ENCODE data around the gene AKAP1.
"Not testable (repeated sequence)": the region's sequence is repeated elsewhere in the genome, so short reads cannot be mapped to it uniquely, and the experiment has no call there.

AKAP1 gene

DNA sequence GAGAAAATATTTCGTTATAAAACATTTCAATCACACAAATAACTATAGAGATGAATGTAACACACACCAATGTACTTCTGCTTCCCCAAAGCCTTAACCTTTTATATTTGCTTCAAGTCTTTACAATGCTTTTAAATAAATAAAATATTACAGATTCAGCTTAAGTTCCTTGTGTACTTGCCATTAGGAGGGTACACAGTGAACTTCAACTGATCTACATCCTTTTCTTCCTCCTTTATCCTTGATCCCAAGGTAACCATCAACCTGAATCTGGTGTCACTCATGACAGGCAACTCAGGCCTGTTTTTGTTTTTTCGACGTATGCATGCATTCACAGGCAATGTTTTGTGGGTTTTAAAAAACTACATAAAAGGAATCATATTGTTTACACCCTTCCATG lies 9.3 kb upstream of the AKAP1 start:
- no peak for DNase-seq

- DNase-seq: no peak
Measured at GRCh38 chr17:57077000-57077399, 8.0 kb upstream of the AKAP1 start.

DNA sequence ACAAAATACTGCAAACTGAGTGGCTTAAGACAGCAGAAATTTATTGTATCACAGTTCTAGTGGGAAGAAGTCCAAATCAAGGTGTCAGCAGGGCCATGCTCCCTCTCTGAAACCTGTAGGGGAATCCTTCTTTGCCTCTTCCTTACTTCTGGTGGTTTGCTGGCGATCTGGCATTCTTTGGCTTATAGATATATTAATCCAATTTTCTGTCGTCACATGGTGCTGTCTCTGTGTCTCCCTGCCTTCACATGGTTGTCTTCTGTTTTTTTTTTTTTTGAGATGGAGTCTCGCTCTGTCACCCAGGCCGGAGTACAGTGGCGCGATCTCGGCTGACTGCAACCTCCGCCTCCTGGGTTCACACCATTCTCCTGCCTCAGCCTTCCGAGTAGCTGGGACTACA lies 6.8 kb upstream of the AKAP1 start:
- no peak for DNase-seq

- no peak for DNase-seq
Measured at GRCh38 chr17:57080718-57081117, 4.3 kb upstream of the AKAP1 start.

- no peak for DNase-seq
Measured at GRCh38 chr17:57082441-57082840, 2.6 kb upstream of the AKAP1 start.

DNA sequence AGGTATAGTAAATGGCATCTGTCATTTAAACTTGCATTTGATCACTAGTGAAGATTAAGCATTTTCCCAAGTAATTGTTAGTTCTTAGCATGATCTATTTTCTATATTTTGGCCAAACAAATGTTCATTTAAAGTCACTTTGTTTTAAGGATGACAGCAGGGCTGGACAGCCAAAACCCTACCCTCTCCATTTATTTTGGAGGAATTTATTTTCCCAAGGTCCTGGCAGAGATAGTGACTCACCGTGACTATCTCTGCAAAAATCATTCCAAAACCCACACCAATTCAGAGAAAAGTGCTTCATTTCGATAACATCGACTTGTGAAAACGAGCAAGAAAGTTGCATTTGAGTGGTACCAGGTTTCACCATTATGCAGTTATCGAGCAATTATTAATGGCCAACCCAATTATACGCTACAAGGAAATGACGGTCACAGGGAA lies 665 bp upstream of the AKAP1 start:
- DNase-seq: no peak

DNA sequence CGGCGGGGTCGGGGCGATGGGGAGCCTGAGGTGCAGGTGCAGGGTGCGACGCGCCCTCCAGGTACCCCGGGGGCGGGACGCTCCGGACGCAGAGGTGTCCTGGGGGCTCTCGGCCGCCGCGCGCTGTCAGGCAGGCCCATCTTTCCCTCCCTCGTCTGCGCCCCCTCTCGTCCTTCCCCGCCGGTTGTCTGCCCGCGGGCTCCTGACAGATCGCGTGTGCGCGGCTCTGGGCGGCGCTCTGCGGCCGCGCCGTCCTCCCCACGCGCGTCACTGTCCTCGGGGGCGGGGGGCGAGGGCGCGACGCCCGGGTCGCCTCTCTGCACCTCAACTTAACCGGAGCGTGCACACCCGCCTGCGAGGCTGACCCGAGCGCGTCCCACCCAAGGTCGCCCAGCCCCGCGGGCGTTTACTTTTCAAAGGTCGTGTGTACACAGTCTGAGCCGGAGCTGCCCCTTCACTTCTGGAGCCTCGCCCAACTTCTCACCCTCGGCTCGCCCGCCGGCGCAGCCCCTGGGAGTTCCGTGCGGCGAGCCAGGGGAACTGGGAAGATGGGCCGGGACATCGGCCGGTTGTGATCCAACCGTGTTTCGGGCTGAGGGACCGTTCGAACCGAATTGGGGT lies 512 bp downstream of the AKAP1 start:
- peak; percentile 34 for DNase-seq

DNA sequence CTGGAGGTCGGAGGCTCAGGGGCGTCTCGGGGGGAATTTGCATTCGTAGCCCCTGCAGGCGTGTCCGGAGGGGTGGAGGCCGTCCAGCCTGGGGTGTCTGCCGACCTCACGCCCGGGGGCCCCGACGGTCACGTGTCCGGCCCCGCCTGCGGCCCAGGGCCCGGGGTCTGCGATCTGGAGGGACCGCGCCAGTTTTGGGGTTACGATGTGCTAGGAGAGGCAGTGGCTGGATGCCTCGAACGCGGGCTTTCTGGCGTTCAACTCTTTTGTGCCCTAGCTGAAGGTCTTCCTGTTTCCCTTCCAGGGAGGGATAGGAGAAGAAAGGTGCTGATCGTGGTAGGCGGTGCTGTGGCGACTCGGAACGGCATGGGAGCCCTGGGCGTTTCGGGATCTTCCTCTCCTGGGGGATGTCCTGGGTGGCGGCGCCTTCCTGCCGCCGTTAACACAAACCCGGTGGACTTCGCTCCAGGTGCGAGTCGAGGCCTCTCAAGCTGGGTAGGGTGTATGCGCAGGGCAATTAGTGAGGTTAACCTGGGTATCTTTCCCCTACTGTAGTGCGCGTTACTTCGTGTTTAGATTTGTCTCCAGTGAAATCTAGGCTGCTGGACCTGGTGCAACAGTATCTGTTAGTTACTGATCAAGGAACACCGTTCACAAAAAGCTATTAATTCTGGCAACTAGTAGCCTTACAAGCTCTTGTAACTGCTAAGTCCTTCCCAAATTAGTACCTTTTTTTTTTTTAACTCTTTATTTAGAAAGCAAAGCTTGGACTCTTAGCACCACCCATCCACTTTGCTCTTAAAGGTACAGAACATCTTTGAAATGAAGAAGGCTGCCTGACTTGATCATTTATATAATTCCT lies 1.3 kb downstream of the AKAP1 start:
- DNase-seq: no peak

DNA sequence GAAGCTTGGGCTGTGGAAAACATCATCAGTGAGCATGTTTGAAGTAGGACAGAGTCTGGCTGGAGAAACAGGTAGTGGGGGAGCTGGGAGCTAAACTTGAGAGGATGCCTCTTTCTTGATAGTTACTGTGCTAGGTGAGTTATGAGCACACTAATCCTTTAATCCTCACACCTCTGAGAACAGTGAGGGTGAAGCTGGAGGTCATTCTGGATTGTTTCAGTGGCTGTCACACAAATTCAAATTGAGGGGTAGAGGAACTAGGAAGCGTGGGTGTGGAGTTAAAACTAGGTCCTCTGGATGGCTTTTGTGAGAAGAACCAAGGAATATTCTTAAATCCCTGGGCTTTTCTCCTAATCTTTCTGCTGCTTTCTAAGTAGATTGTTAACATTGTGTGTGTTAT lies 3.3 kb downstream of the AKAP1 start:
- DNase-seq: no peak

- no peak for DNase-seq
Measured at GRCh38 chr17:57089391-57089790, 4.3 kb downstream of the AKAP1 start.

- no peak for DNase-seq
Measured at GRCh38 chr17:57090560-57091185, 5.6 kb downstream of the AKAP1 start.

GRCh38 chr17:57091186-57091618 lies 6.2 kb downstream of the AKAP1 start:
- DNase-seq: no peak

GRCh38 chr17:57092171-57092570 lies 7.1 kb downstream of the AKAP1 start:
- DNase-seq: no peak

- DNase-seq: no peak
Measured at GRCh38 chr17:57092779-57093178, 7.7 kb downstream of the AKAP1 start.

GRCh38 chr17:57096472-57097202 lies 11.6 kb downstream of the AKAP1 start:
- no peak for DNase-seq

DNA sequence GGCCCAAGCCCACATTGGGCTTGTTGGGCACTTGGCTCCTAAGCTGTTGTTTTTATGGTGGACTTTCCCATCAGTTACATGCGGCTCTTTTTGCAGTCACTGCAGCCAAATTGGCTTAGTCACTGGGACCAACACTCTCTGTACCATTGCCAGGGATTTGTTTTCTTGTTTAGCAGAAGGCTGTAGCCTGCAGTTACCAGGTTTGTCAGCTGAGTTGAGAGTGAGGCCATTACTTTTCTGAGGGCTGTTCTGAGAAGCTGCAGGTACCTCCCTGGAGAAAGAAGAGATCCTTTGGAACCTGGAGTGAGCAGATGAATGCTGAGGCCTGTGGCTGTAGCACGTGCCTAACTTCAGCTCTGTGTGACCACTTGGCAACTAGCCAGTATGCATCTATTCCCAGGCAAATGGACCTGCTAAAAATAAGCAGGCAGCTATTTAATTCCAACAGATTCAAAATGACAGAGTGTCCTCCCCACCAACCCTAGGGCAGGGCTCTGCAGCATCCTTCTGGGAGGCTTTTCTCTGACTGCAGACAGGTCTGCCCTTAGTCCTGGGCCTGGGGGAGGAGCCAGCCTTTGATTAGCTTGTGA lies 12.9 kb downstream of the AKAP1 start:
- DNase-seq: no peak

DNA sequence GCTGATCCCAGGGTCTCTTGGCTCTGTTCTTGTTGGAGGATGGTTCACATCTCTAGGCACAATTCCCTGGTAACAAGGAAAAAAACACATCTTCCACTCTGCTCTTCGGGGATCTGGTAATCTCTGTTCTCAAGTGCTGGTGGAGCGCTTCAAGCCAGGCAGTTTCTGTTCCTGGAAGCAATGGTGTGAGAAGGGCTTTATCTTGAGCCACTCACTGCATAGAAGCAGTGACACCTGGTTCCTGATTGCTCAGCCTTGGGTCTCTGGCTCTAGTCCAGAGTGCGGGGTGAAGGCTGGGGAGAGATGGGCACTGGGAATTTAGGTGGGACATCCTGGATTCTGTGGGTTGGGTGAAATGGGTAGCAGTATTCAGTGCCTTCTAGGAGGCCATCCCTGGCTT lies 14.1 kb downstream of the AKAP1 start:
- no peak for DNase-seq

DNA sequence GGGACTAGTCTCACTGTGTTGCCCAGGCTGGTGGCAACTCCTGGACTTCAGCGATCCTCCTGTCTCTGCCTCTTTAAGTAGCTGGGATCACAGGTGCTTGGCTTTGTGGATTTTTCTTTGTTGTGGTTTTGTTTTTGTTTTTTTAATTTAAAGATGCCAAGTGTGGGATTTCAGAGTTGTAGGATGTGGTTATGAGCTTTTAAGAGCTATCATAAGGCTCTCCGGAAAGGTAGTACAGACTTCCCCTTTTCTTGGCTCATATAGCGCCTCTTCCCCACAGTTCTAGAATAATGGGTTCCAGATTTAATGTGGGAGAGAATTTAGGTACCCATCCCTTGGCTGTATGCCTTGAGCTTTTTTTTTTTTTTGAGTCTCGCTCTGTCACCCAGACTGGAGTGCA lies 17.1 kb downstream of the AKAP1 start:
- no peak for DNase-seq

DNA sequence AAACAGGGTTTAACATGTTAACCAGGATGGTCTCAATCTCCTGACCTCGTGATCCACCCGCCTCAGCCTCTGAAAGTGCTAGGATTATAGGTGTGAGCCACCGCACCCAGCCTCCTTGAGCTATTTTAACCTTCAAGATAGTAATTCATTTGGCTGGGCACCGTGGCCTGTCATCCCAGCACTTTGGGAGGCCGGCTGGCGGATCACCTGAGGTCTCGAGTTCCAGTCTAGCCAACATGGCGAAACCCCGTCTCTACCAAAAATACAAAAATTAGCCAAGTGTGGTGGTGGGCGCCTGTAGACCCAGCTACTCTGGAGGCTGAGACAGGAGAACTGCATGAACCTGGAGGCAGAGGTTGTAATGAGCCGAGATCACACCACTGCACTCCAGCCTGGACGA lies 17.6 kb downstream of the AKAP1 start:
- not testable (repeated sequence) for DNase-seq

DNA sequence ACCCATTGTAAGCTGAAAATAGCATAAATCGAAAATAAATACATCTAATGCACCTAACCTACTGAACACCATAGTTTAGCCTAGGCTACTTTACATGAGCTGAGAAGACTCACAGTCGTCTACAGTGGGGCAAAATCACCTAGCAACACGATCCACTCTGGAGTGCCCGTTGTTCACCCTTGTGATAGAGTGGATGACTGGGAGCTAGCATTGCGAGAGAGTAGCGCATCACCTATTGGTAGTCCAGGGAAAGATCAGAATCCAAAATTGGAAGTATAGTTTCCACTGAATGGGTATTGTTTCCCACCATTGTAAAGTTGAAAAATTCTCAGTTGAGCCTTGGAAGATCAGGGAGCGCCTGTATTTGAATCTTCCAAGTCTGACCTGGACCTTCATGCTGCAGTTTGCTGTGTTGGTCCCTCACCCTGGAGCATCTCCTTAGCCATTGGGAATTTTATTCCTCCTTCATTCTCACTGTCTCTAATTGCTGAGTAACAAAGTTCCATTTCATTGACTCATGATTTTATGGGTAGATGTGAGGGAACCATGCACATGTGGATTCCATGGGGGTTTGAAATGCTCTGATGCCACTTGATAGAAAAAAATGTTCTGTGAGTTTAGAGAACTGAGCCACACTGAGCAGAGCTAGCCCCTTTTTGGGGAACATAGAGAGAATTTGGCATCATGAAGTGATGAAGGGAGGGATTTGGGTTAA lies 19.6 kb downstream of the AKAP1 start:
- no peak for DNase-seq

DNA sequence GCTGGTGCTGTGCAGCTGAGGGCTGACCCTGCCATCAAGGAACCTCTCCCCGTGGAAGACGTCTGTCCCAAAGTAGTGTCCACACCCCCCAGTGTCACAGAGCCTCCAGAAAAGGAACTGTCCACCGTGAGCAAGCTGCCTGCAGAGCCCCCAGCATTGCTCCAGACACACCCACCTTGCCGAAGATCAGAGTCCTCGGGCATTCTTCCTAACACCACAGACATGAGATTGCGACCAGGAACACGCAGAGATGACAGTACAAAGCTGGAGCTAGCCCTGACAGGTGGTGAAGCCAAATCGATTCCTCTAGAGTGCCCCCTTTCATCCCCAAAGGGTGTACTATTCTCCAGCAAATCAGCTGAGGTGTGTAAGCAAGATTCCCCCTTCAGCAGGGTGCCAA lies 20.5 kb downstream of the AKAP1 start:
- no peak for DNase-seq

DNA sequence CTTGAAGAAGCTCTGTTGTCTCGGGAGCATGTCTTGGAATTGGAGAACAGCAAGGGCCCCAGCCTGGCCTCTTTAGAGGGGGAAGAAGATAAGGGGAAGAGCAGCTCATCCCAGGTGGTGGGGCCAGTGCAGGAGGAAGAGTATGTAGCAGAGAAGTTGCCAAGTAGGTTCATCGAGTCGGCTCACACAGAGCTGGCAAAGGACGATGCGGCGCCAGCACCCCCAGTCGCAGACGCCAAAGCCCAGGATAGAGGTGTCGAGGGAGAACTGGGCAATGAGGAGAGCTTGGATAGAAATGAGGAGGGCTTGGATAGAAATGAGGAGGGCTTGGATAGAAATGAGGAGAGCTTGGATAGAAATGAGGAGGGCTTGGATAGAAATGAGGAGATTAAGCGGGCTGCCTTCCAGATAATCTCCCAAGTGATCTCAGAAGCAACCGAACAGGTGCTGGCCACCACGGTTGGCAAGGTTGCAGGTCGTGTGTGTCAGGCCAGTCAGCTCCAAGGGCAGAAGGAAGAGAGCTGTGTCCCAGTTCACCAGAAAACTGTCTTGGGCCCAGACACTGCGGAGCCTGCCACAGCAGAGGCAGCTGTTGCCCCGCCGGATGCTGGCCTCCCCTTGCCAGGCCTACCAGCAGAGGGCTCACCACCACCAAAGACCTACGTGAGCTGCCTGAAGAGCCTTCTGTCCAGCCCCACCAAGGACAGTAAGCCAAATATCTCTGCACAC lies 21.2 kb downstream of the AKAP1 start:
- no peak for DNase-seq

Measured in GDM1 (cell line).